ENCODE measurements around the gene DNAJB8. TPM values are rescaled to one million over a fixed set of nuclear protein-coding genes. Genes with fewer than 3 reads are reported as not detected.

The DNAJB8 gene
- total and polyA plus RNA-seq, 4 donors = not detected

DNA sequence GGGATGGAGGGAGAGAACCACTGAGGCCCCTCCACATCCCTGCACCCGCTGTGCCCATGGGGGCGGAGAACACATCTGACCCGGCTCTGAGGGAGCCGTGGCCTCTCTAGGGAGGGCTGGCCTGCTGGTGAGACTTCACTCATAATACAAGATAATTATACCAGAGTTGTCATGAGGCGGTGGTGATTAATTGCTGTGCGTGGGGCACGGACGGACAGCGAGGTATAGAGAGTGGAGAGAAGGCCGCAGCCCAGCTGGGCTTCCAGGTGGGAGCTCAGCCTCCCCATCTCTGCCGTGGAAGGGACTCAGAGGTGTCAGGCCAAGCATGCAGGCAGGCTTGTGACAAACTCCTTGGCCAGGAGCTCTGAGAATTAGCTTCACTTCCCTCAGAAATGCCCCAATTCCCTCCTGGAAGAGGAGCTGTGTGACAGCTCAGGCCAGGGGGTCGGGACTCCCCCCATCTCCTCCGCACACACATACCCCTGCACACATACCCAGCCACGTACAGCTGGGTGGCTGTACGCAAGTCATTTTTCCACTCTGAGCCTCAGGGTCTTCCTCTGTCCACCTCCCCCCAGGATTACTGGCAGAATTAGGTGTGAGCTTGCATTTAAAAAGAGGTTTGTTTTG lies 32.3 kb upstream of the DNAJB8 start:
- peaks cover 0 to 59% (median 55%) of the 10 kb centered on the region in 3 donors for H3K27me3 ChIP-seq (ENCODE audit: control insufficient read depth in 3 of 3, insufficient read depth in 3 of 3, low read length in 2 of 3)
- no peak for ATAC-seq (ENCODE audit: insufficient read depth, low FRiP score)
- TF ChIP-seq, protein P1, sequence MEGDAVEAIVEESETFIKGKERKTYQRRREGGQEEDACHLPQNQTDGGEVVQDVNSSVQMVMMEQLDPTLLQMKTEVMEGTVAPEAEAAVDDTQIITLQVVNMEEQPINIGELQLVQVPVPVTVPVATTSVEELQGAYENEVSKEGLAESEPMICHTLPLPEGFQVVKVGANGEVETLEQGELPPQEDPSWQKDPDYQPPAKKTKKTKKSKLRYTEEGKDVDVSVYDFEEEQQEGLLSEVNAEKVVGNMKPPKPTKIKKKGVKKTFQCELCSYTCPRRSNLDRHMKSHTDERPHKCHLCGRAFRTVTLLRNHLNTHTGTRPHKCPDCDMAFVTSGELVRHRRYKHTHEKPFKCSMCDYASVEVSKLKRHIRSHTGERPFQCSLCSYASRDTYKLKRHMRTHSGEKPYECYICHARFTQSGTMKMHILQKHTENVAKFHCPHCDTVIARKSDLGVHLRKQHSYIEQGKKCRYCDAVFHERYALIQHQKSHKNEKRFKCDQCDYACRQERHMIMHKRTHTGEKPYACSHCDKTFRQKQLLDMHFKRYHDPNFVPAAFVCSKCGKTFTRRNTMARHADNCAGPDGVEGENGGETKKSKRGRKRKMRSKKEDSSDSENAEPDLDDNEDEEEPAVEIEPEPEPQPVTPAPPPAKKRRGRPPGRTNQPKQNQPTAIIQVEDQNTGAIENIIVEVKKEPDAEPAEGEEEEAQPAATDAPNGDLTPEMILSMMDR (IDR thresholded peaks at IDR 0.05; ENCODE audit: control extremely low read depth, extremely low read depth) = no peak
- H3K9me3 ChIP-seq (ENCODE audit: control insufficient read depth in 4 of 4, insufficient read depth in 3 of 4, low read length in 3 of 4) = peaks cover 0 to 9% (median 0%) of the 10 kb centered on the region in 4 donors
- H3K36me3 ChIP-seq (ENCODE audit: control insufficient read depth in 4 of 4, insufficient read depth in 4 of 4, low read length in 4 of 4) = no peaks in the 10 kb centered on the region
- DNase-seq = no peak
- no peak overlapping the region for H3K27ac ChIP-seq (ENCODE audit: low read depth in 1 of 2, low read length in 1 of 2)
- no peak overlapping the region for H3K9ac ChIP-seq (ENCODE audit: insufficient read depth in 1 of 2, low read length in 2 of 2)
- H3K4me1 ChIP-seq (ENCODE audit: control insufficient read depth in 5 of 5, insufficient read depth in 5 of 5, low read length in 5 of 5) = peaks cover 0 to 18% (median 12%) of the 10 kb centered on the region in 5 donors
- H3K4me3 ChIP-seq = no peak overlapping the region
- WGBS, 2 donors = 81 to 83% methylated on average over 15 of the region's 15 CpGs

DNA sequence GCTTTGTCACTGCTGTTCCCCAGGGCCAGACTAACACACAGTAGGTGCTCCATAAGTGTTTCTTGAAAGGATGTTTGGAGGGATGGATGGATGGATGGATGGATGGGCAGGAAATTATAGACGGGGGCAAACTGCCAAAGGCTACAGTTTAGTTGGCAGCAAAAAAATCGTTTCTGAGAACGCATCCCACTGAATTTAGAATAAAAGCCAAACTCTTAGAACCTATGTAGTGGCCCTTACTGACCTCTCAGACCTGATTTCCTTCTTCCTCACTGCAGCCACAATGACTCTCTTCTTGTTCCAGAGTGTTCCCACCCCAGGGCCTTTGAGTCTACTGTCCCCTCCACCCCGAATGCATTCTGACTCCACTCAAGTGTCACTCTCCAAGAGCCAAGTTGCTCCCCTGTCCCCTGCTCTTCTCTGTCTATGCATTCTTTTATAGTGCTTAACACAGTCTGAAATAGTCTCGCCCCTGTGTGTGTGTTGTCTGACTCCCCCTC lies 31.5 kb upstream of the DNAJB8 start:
- Histone ChIP-seq H3K9ac (ENCODE audit: insufficient read depth in 1 of 2, low read length in 2 of 2) (no peak overlapping the region), H3K27ac (ENCODE audit: low read depth in 1 of 2, low read length in 1 of 2) (no peak overlapping the region), H3K9me3 (ENCODE audit: control insufficient read depth in 4 of 4, insufficient read depth in 3 of 4, low read length in 3 of 4) (peaks cover 0 to 9% (median 0%) of the 10 kb centered on the region in 4 donors), H3K4me1 (ENCODE audit: control insufficient read depth in 5 of 5, insufficient read depth in 5 of 5, low read length in 5 of 5) (peaks cover 0 to 17% (median 12%) of the 10 kb centered on the region in 5 donors), H3K27me3 (ENCODE audit: control insufficient read depth in 3 of 3, insufficient read depth in 3 of 3, low read length in 2 of 3) (peaks cover 0 to 66% (median 64%) of the 10 kb centered on the region in 3 donors), H3K4me3 (no peak overlapping the region), H3K36me3 (ENCODE audit: control insufficient read depth in 4 of 4, insufficient read depth in 4 of 4, low read length in 4 of 4) (no peaks in the 10 kb centered on the region)
- ATAC-seq (ENCODE audit: insufficient read depth, low FRiP score) = no peak
- 28 to 29% methylated on average over 5 of the region's 5 CpGs for WGBS, 2 donors
- TF ChIP-seq, protein P1 (IDR thresholded peaks at IDR 0.05; ENCODE audit: control extremely low read depth, extremely low read depth) = no peak
- DNase-seq = no peak

DNA sequence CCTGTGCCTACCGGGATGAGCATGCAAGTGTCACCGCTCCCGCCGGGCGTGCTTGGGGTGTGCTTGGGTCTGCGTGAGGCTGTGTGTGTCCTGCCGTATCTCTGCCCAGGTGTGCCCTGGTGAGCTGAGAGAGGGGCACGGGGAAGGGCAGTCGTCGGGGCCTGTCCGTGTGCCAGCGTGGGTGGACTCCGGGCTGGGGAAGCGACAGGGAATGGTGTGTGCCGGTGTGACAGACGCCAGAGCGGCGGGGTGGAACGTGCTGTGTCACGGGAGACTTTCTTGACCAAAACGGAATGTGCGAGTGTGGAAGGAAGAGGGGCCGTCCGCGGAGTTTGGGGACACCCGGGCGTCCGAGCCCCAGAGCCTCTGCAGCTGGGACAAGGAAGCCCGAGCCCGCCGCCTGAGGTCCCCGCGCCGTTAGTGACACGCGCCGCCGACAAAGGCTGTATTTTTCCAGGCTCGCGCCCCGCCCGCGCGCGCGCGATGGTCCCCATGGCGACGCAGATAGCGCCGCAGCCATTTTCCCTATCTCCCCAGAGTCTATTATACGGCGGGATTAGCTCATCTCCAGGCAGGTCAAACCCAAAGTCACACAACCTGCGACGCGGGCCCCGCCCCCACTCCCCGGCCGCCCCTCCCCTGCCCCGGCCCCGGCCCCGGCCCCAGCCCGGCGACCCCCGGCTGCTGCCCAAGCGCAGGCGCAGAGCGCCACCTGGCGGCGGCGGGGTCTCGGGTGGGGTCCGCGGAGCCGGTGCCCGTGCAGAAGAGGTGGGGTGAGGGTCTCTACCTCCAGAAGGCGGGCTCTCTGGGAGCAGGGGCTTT lies 30.8 kb upstream of the DNAJB8 start:
- H3K27me3 ChIP-seq (ENCODE audit: control insufficient read depth in 3 of 3, insufficient read depth in 3 of 3, low read length in 2 of 3) = peaks cover 0 to 68% (median 64%) of the 10 kb centered on the region in 3 donors
- ATAC-seq (ENCODE audit: insufficient read depth, low FRiP score) (peak; percentile 67), DNase-seq (peak; percentile 62 to 81 (median 75))
- peak overlapping the region in 1 of 2 donors; percentile 74 for H3K27ac ChIP-seq (ENCODE audit: low read depth in 1 of 2, low read length in 1 of 2)
- 5 to 9% methylated on average over 66 to 77 of the region's 77 CpGs for WGBS, 2 donors
- peaks cover 0 to 6% (median 0%) of the 10 kb centered on the region in 4 donors for H3K9me3 ChIP-seq (ENCODE audit: control insufficient read depth in 4 of 4, insufficient read depth in 3 of 4, low read length in 3 of 4)
- H3K4me3 ChIP-seq = no peak overlapping the region
- TF ChIP-seq, protein P1 (IDR thresholded peaks at IDR 0.05; ENCODE audit: control extremely low read depth, extremely low read depth) = peak; percentile 20
- H3K36me3 ChIP-seq (ENCODE audit: control insufficient read depth in 4 of 4, insufficient read depth in 4 of 4, low read length in 4 of 4) = no peaks in the 10 kb centered on the region
- peak overlapping the region in 1 of 2 donors; percentile 9 for H3K9ac ChIP-seq (ENCODE audit: insufficient read depth in 1 of 2, low read length in 2 of 2)
- peaks cover 0 to 17% (median 12%) of the 10 kb centered on the region in 5 donors for H3K4me1 ChIP-seq (ENCODE audit: control insufficient read depth in 5 of 5, insufficient read depth in 5 of 5, low read length in 5 of 5)
